Thymus (tissue), 11 donors: ENCODE results near the gene KRT78. TPM values are rescaled to one million over a fixed set of nuclear protein-coding genes. Genes with fewer than 3 reads are reported as not detected.

Experiments
- DNase-seq, 9 donors: peaks; one replicate each; pipeline ENCODE4 v3.0.0-alpha.2; 2013; ENCODE audit warnings: low spot score in 9 of 9, low read depth in 6 of 9, missing footprints in 1 of 9
- H3K27ac ChIP-seq, 2 donors: one replicate each; pipeline ENCODE4 v1.5.1; 2013; ENCODE audit warnings: control low read depth in 1 of 2, low read depth in 1 of 2, low read length in 1 of 2, mild to moderate bottlenecking in 1 of 2, moderate library complexity in 1 of 2
- H3K27me3 ChIP-seq, 2 donors: one replicate each; pipeline ENCODE4 v1.5.1; 2013; ENCODE audit warnings: low read length in 1 of 2; ENCODE audit not compliant: control insufficient read depth in 2 of 2, insufficient read depth in 1 of 2
- H3K36me3 ChIP-seq, 2 donors: one replicate each; pipeline ENCODE4 v1.5.1; 2013; ENCODE audit warnings: low read length in 1 of 2, mild to moderate bottlenecking in 1 of 2, moderate library complexity in 1 of 2; ENCODE audit not compliant: control insufficient read depth in 2 of 2, insufficient read depth in 2 of 2
- H3K4me1 ChIP-seq, 2 donors: one replicate each; pipeline ENCODE4 v1.5.1; 2013; ENCODE audit warnings: low read length in 2 of 2; ENCODE audit not compliant: control insufficient read depth in 2 of 2, insufficient read depth in 2 of 2
- H3K4me3 ChIP-seq, 2 donors: one replicate each; pipeline ENCODE4 v1.5.1; 2013; ENCODE audit warnings: low read length in 2 of 2, control low read depth in 1 of 2, mild to moderate bottlenecking in 1 of 2
- H3K9me3 ChIP-seq, 2 donors: one replicate each; pipeline ENCODE4 v1.5.1; 2013; ENCODE audit warnings: low read length in 1 of 2, mild to moderate bottlenecking in 1 of 2; ENCODE audit not compliant: control insufficient read depth in 2 of 2, insufficient read depth in 1 of 2
- WGBS: extraction: QIAGEN DNeasy Blood & Tissue Kit; methylation state at CpG from one replicate; pipeline ENCODE4 v1.1.7; 2013; 5-methylcytosine and 5-hydroxymethylcytosine counted together
- polyA plus RNA-seq: library from polyadenylated mRNA; stranded (reverse); fragments of 200-250 nt; gene quantifications from one replicate; pipeline ENCODE4 v1.2.3, GENCODE V29; 2013
- total RNA-seq: library from RNA; stranded (reverse); fragments of 120-200 nt; gene quantifications from one replicate; pipeline ENCODE4 v1.2.4, GENCODE V29; 2013
- donor health status: healthy.

KRT78 gene
- total and polyA plus RNA-seq, 2 donors: 0.42 to 7.2 TPM

GRCh38 chr12:52805739-52806138 lies 43.1 kb downstream of the KRT78 start:
- no peak for DNase-seq
- WGBS: 95% methylated on average over 3 of the region's 3 CpGs
- Histone ChIP-seq H3K4me3 (no peak overlapping the region), H3K36me3 (no peaks in the 10 kb centered on the region), H3K27me3 (no peaks in the 10 kb centered on the region), H3K27ac (no peak overlapping the region), H3K4me1 (no peaks in the 10 kb centered on the region), H3K9me3 (no peaks in the 10 kb centered on the region)

GRCh38 chr12:52805000-52805399 lies 43.8 kb downstream of the KRT78 start:
- DNase-seq: no peak
- no peaks in the 10 kb centered on the region for H3K36me3 ChIP-seq
- no peak overlapping the region for H3K4me3 ChIP-seq
- 60% methylated on average over 1 of the region's 1 CpG for WGBS
- H3K27ac ChIP-seq: no peak overlapping the region
- H3K4me1 ChIP-seq: no peaks in the 10 kb centered on the region
- no peaks in the 10 kb centered on the region for H3K9me3 ChIP-seq
- H3K27me3 ChIP-seq: no peaks in the 10 kb centered on the region

GRCh38 chr12:52802442-52802841 lies 46.4 kb downstream of the KRT78 start:
- Histone ChIP-seq H3K4me3 (no peak overlapping the region), H3K27ac (no peak overlapping the region), H3K36me3 (no peaks in the 10 kb centered on the region), H3K4me1 (no peaks in the 10 kb centered on the region), H3K27me3 (peaks cover 0 to 2% of the 10 kb centered on the region in 2 donors), H3K9me3 (no peaks in the 10 kb centered on the region)
- WGBS: 92% methylated on average over 6 of the region's 6 CpGs
- DNase-seq: no peak

- 73% methylated on average over 3 of the region's 3 CpGs for WGBS
- Histone ChIP-seq H3K4me3 (no peak overlapping the region), H3K27ac (no peak overlapping the region), H3K27me3 (peaks cover 0 to 2% of the 10 kb centered on the region in 2 donors), H3K9me3 (no peaks in the 10 kb centered on the region), H3K36me3 (no peaks in the 10 kb centered on the region), H3K4me1 (no peaks in the 10 kb centered on the region)
- no peak for DNase-seq
Observed at GRCh38 chr12:52801773-52802172, 47.0 kb downstream of the KRT78 start.

- Histone ChIP-seq H3K4me3 (no peak overlapping the region), H3K4me1 (no peaks in the 10 kb centered on the region), H3K9me3 (no peaks in the 10 kb centered on the region), H3K27me3 (peaks cover 0 to 7% of the 10 kb centered on the region in 2 donors), H3K27ac (no peak overlapping the region), H3K36me3 (no peaks in the 10 kb centered on the region)
- 93% methylated on average over 1 of the region's 1 CpG for WGBS
- no peak for DNase-seq
Observed at GRCh38 chr12:52800259-52800917, 48.4 kb downstream of the KRT78 start.

GRCh38 chr12:52799505-52800211 lies 49.1 kb downstream of the KRT78 start:
- peaks cover 0 to 7% of the 10 kb centered on the region in 2 donors for H3K27me3 ChIP-seq
- 91% methylated on average over 5 of the region's 5 CpGs for WGBS
- DNase-seq: no peak
- H3K36me3 ChIP-seq: no peaks in the 10 kb centered on the region
- H3K27ac ChIP-seq: no peak overlapping the region
- no peaks in the 10 kb centered on the region for H3K9me3 ChIP-seq
- H3K4me1 ChIP-seq: no peaks in the 10 kb centered on the region
- no peak overlapping the region for H3K4me3 ChIP-seq

- WGBS: 79% methylated on average over 7 of the region's 7 CpGs
- H3K9me3 ChIP-seq: no peaks in the 10 kb centered on the region
- no peak overlapping the region for H3K4me3 ChIP-seq
- no peak for DNase-seq
- H3K36me3 ChIP-seq: no peaks in the 10 kb centered on the region
- no peaks in the 10 kb centered on the region for H3K4me1 ChIP-seq
- H3K27ac ChIP-seq: no peak overlapping the region
- peaks cover 0 to 7% of the 10 kb centered on the region in 2 donors for H3K27me3 ChIP-seq
Observed at GRCh38 chr12:52798671-52799504, 49.9 kb downstream of the KRT78 start.

- H3K36me3 ChIP-seq: no peaks in the 10 kb centered on the region
- no peak for DNase-seq
- H3K27me3 ChIP-seq: peaks cover 0 to 7% of the 10 kb centered on the region in 2 donors
- WGBS: 96% methylated on average over 4 of the region's 4 CpGs
- H3K4me1 ChIP-seq: no peaks in the 10 kb centered on the region
- H3K4me3 ChIP-seq: no peak overlapping the region
- H3K27ac ChIP-seq: no peak overlapping the region
- no peaks in the 10 kb centered on the region for H3K9me3 ChIP-seq
Observed at GRCh38 chr12:52798003-52798670, 50.7 kb downstream of the KRT78 start.
